Skeletal muscle satellite cell (primary cell): Measurements from ENCODE around the gene MAD1L1.

Experiments used
- H3K27me3 ChIP-seq: 2 replicates; pipeline ENCODE4 v1.7.0; 2013; ENCODE audit warnings: low read length; ENCODE audit not compliant: control insufficient read depth, insufficient read depth
- H3K36me3 ChIP-seq: 2 replicates; pipeline ENCODE4 v1.7.0; 2013; ENCODE audit warnings: mild to moderate bottlenecking, control low read depth, low read length; ENCODE audit not compliant: insufficient read depth
- H3K4me1 ChIP-seq: 2 replicates; pipeline ENCODE4 v1.7.0; 2013; ENCODE audit warnings: low read length; ENCODE audit not compliant: control insufficient read depth, insufficient read depth
- H3K4me2 ChIP-seq: 2 replicates; pipeline ENCODE4 v1.7.0; 2013; ENCODE audit warnings: mild to moderate bottlenecking, low read length
- H3K4me3 ChIP-seq: 2 replicates; pipeline ENCODE4 v1.7.0; 2013; ENCODE audit warnings: low read length
- H3K9ac ChIP-seq: 2 replicates; pipeline ENCODE4 v1.7.0; 2013; ENCODE audit warnings: mild to moderate bottlenecking, low read depth, low read length, moderate library complexity
- H3K9me3 ChIP-seq: replicated peaks from 2 replicates; pipeline ENCODE4 v1.7.0; 2013; ENCODE audit warnings: mild to moderate bottlenecking, control low read depth, low read length

MAD1L1 gene

GRCh38 chr7:2156756-2157472 is 75.8 kb downstream of the MAD1L1 start:
- peaks cover 4% of the 10 kb centered on the region for H3K36me3 ChIP-seq
- no peak overlapping the region for H3K4me3 ChIP-seq
- H3K27me3 ChIP-seq, result no peaks in the 10 kb centered on the region
- no peaks in the 10 kb centered on the region for H3K9me3 ChIP-seq
- H3K4me1 ChIP-seq, result peaks cover 15% of the 10 kb centered on the region
- no peak overlapping the region for H3K9ac ChIP-seq
- H3K4me2 ChIP-seq, result no peak overlapping the region

DNA sequence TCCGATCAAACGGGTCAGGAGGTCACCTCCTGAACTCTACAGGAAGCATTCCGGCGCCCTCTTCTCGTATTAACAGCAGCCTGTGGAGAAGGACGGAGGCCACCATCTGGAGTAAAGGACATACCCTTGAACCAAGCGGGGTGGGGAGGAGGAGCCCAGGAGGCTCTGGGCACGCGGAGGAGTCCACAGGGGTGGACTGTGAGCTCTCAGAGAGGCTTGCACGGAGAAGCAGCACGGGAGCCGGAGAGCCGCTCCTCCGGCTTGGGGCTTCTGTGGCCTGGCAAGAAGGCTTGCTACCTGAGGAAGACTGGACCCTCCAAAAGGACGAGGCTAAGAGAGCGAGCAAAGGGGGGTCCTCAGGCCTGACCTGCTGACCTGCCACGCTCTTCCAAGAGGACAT is 77.9 kb downstream of the MAD1L1 start:
- H3K9me3 ChIP-seq, result no peaks in the 10 kb centered on the region
- H3K27me3 ChIP-seq, result no peaks in the 10 kb centered on the region
- no peak overlapping the region for H3K9ac ChIP-seq
- no peak overlapping the region for H3K4me3 ChIP-seq
- no peak overlapping the region for H3K4me2 ChIP-seq
- H3K36me3 ChIP-seq, result peaks cover 4% of the 10 kb centered on the region
- H3K4me1 ChIP-seq, result peaks cover 21% of the 10 kb centered on the region

GRCh38 chr7:2154121-2154520 is 78.6 kb downstream of the MAD1L1 start:
- Histone ChIP-seq H3K4me3 (no peak overlapping the region), H3K9ac (no peak overlapping the region), H3K9me3 (no peaks in the 10 kb centered on the region), H3K27me3 (no peaks in the 10 kb centered on the region), H3K36me3 (peaks cover 4% of the 10 kb centered on the region), H3K4me1 (peaks cover 21% of the 10 kb centered on the region), H3K4me2 (no peak overlapping the region)

- no peak overlapping the region for H3K4me3 ChIP-seq
- no peaks in the 10 kb centered on the region for H3K27me3 ChIP-seq
- H3K4me2 ChIP-seq, result no peak overlapping the region
- peaks cover 14% of the 10 kb centered on the region for H3K4me1 ChIP-seq
- peaks cover 4% of the 10 kb centered on the region for H3K36me3 ChIP-seq
- H3K9me3 ChIP-seq, result no peaks in the 10 kb centered on the region
- no peak overlapping the region for H3K9ac ChIP-seq
Measured at GRCh38 chr7:2152646-2153045, 80.1 kb downstream of the MAD1L1 start.

DNA sequence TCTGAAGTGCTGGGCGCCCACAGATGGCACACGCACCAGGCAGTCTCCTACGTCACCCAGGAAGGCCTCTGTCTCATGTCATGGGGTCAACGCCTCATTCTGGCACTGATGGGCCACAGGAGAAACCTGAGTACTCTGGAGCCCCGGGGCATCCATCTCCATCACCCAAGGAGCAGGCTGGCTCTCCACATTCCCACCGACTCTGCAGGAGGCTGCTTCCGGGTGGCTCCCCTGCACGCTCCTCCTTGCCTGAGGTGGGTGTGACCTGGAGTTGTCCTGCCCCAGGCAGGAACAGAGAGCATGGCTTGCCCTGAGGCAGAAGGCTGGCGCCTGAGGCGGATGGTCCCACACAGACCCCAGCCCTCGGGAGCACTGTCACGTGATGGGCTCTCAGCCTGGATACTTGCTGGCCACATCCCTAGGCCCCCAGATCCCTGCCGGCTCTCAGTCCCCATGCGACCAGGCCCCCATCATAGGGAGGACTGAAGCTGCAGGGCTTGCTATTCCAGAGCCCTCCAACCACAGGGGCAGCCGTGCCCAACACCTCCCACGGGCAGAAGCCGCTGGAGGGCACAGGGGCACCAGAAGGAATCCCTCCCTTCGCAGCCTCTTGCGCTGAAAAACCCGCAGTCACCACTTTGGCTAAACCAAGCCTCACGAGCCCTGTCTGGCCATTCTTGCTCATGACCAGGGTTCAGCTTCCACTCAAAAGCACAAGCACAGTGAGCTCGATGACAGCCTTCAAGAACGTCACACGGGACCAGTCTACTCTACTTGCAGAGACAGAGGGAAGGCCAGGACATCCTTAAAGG is 80.7 kb downstream of the MAD1L1 start:
- Histone ChIP-seq H3K36me3 (peaks cover 4% of the 10 kb centered on the region), H3K4me3 (no peak overlapping the region), H3K9me3 (no peaks in the 10 kb centered on the region), H3K4me2 (no peak overlapping the region), H3K4me1 (peaks cover 8% of the 10 kb centered on the region), H3K27me3 (no peaks in the 10 kb centered on the region), H3K9ac (no peak overlapping the region)

- peaks cover 7% of the 10 kb centered on the region for H3K4me1 ChIP-seq
- no peak overlapping the region for H3K4me2 ChIP-seq
- no peak overlapping the region for H3K9ac ChIP-seq
- no peaks in the 10 kb centered on the region for H3K27me3 ChIP-seq
- H3K36me3 ChIP-seq, result peaks cover 4% of the 10 kb centered on the region
- no peak overlapping the region for H3K4me3 ChIP-seq
- H3K9me3 ChIP-seq, result no peaks in the 10 kb centered on the region
Measured at GRCh38 chr7:2151237-2151636, 81.5 kb downstream of the MAD1L1 start.

- no peaks in the 10 kb centered on the region for H3K9me3 ChIP-seq
- peaks cover 7% of the 10 kb centered on the region for H3K36me3 ChIP-seq
- H3K27me3 ChIP-seq, result no peaks in the 10 kb centered on the region
- no peak overlapping the region for H3K4me2 ChIP-seq
- no peak overlapping the region for H3K4me3 ChIP-seq
- peaks cover 7% of the 10 kb centered on the region for H3K4me1 ChIP-seq
- H3K9ac ChIP-seq, result no peak overlapping the region
Measured at GRCh38 chr7:2150445-2150815, 82.3 kb downstream of the MAD1L1 start.

- Histone ChIP-seq H3K9me3 (no peaks in the 10 kb centered on the region), H3K9ac (no peak overlapping the region), H3K4me3 (no peak overlapping the region), H3K27me3 (no peaks in the 10 kb centered on the region), H3K4me2 (no peak overlapping the region), H3K36me3 (peaks cover 5% of the 10 kb centered on the region), H3K4me1 (peaks cover 7% of the 10 kb centered on the region)
Measured at GRCh38 chr7:2149672-2150444, 82.9 kb downstream of the MAD1L1 start.

DNA sequence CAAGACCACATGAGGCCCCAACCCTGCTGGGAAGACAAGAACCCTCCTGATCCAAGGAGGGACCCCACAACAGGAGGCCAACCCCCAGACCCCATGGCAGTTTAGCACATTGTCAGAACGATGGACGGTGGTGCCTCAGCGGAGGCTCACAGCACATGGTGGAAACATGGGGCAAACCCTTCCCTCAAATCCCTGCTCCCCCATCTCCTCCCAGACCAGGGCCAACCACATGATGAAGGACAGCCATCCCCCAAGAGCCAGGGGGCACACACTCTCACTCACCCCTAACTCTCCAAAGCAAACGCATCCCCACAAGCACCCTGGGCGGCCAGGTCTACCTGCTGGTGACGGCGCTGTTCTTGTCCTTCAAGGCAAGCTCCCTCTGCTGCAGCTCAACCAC is 83.9 kb downstream of the MAD1L1 start:
- Histone ChIP-seq H3K4me1 (peaks cover 7% of the 10 kb centered on the region), H3K36me3 (peaks cover 5% of the 10 kb centered on the region), H3K27me3 (no peaks in the 10 kb centered on the region), H3K4me2 (no peak overlapping the region), H3K4me3 (no peak overlapping the region), H3K9ac (no peak overlapping the region), H3K9me3 (no peaks in the 10 kb centered on the region)

DNA sequence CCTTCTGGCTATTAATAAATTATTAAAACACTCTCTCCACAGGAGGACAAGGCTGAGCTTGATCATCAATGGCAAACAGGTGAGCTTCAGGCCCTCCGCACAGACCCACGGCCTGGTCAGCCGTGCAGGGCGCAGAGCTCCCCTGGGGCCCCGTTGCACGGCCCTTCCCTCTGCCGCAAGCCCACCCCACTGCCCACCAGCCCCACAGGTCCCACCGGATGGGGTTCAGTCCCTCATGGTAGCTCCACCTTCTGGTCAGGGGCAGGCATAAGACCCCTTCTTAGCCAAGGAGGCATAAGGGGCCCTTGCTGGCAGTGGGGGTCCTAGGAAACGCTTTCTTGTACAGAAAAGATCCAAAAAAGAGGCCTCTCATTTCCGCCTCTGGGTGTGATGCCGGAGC is 84.6 kb downstream of the MAD1L1 start:
- peaks cover 7% of the 10 kb centered on the region for H3K4me1 ChIP-seq
- H3K9me3 ChIP-seq, result no peaks in the 10 kb centered on the region
- H3K27me3 ChIP-seq, result no peaks in the 10 kb centered on the region
- peaks cover 5% of the 10 kb centered on the region for H3K36me3 ChIP-seq
- no peak overlapping the region for H3K4me2 ChIP-seq
- H3K9ac ChIP-seq, result no peak overlapping the region
- H3K4me3 ChIP-seq, result no peak overlapping the region

GRCh38 chr7:2146676-2147472 is 85.9 kb downstream of the MAD1L1 start:
- Histone ChIP-seq H3K36me3 (peaks cover 5% of the 10 kb centered on the region), H3K27me3 (no peaks in the 10 kb centered on the region), H3K9me3 (no peaks in the 10 kb centered on the region), H3K9ac (no peak overlapping the region), H3K4me2 (no peak overlapping the region), H3K4me1 (peaks cover 7% of the 10 kb centered on the region), H3K4me3 (no peak overlapping the region)
